Testis (tissue), 2 donors: ENCODE data around the gene CACNA1I.

Experiments used
- CTCF ChIP-seq, 3 experiments: fragments of 450-650 bp in 2 of 3; fragments of 200-600 bp in 1 of 3; sonication (generic) in 1 of 3; IDR thresholded peaks; one replicate each; pipeline ENCODE4 v1.5.1; 2016 to 2019; ENCODE audit warnings: antibody characterized with exemption in 3 of 3, mild to moderate bottlenecking in 2 of 3, moderate library complexity in 1 of 3
- POLR2A ChIP-seq: fragments of 450-650 bp; IDR thresholded peaks from one replicate; pipeline ENCODE4 v1.6.1; 2017; ENCODE audit warnings: antibody characterized with exemption, mild to moderate bottlenecking, moderate library complexity

- TF ChIP-seq POLR2A (no peak), CTCF (IDR thresholded peaks at IDR 0.05) (no peak)
Observed at GRCh38 chr22:39593931-39594285, 23.4 kb downstream of the CACNA1I start.
